Measurements from ENCODE around the gene C11orf24. TPM values are rescaled to one million over a fixed set of nuclear protein-coding genes. Genes with fewer than 3 reads are reported as not detected.

The C11orf24 gene
- polyA plus RNA-seq, 1 of the 3 experiments (the other 2 are of a cell fraction) = 50.9 TPM

GRCh38 chr11:68221406-68221805 lies 50.4 kb downstream of the C11orf24 start (continued):
- TF ChIP-seq FOXJ3 (CRISPR knock-in tag; IDR thresholded peaks at IDR 0.05) = no peak
- TF ChIP-seq YY1 (IDR thresholded peaks at IDR 0.05; ENCODE audit: low read depth) = no peak
- no peak for TF ChIP-seq USF2 (IDR thresholded peaks at IDR 0.05; ENCODE audit: borderline replicate concordance, low read depth, low read length)
- no peak for TF ChIP-seq RAD21 (IDR thresholded peaks at IDR 0.05; ENCODE audit: low read length)
- TF ChIP-seq TEAD4 (IDR thresholded peaks at IDR 0.05; ENCODE audit: borderline replicate concordance, insufficient read depth) = no peak
- TF ChIP-seq TCF12 (IDR thresholded peaks at IDR 0.05) = no peak
- no peak for TF ChIP-seq SIN3A (IDR thresholded peaks at IDR 0.05; ENCODE audit: borderline replicate concordance, low read depth, low read length)
- TF ChIP-seq IRF3 (IDR thresholded peaks at IDR 0.05; ENCODE audit: low read depth, low read length) = no peak

GRCh38 chr11:68216171-68216938 lies 55.4 kb downstream of the C11orf24 start:
- Histone ChIP-seq H3K79me2 (ENCODE audit: insufficient read depth) (peaks cover 13% of the 10 kb centered on the region), H3K4me1 (ENCODE audit: control insufficient read depth in 1 of 2, insufficient read depth in 2 of 2, low read depth in 1 of 2, low read length in 1 of 2) (peaks cover 11 to 14% of the 10 kb centered on the region in 2 experiments; a peak in 3 of 4 replicates), H3K27me3 (ENCODE audit: insufficient read depth) (peaks cover 4% of the 10 kb centered on the region), H3K4me3 (ENCODE audit: low read depth in 2 of 2, low read length in 1 of 2) (no peak overlapping the region), H3F3A (replicated peaks; ENCODE audit: insufficient read depth) (no peaks in the 10 kb centered on the region), H2AFZ (ENCODE audit: low read depth) (no peak overlapping the region), H3K36me3 (replicated peaks in 1 of 2; ENCODE audit: control insufficient read depth in 1 of 2, insufficient read depth in 2 of 2, low read length in 1 of 2) (no peaks in the 10 kb centered on the region), H4K20me1 (ENCODE audit: insufficient read depth) (peaks cover 12% of the 10 kb centered on the region), H3K4me2 (no peak overlapping the region), H3K27ac (ENCODE audit: low read depth in 2 of 2, low read length in 1 of 2) (no peak overlapping the region), H3K9ac (no peak overlapping the region), H3K9me3 (no peaks in the 10 kb centered on the region), H3K9me2 (no peaks in the 10 kb centered on the region)
- no peak for DNase-seq
- ChIA-PET CTCF (interaction anchor here (0.8 to 1.6 kb wide), 2 partner anchors 35 to 82 kb away, joined by 3 to 4 read pairs; no protein-coding TSS in a partner anchor), POLR2A (interaction anchor here (0.6 to 0.7 kb wide), 2 partner anchors 118 to 633 kb away, joined by 3 read pairs; partner anchors contain the start of gene GSTP1)
- 87% methylated on average over 20 of the region's 22 CpGs for WGBS (ENCODE audit: low lambda C conversion rate)
- TF ChIP-seq PBX3 (IDR thresholded peaks at IDR 0.05) (no peak), EZH2phosphoT487 (IDR thresholded peaks at IDR 0.05; ENCODE audit: borderline replicate concordance, low read depth) (no peak), GABPA (IDR thresholded peaks at IDR 0.05; ENCODE audit: low read depth) (no peak), TEAD4 (IDR thresholded peaks at IDR 0.05; ENCODE audit: borderline replicate concordance, insufficient read depth) (no peak), JUND (IDR thresholded peaks at IDR 0.05) (no peak), GATA2 (CRISPR knock-in tag; IDR thresholded peaks at IDR 0.05) (no peak), FOSL2 (IDR thresholded peaks at IDR 0.05; ENCODE audit: borderline replicate concordance, low read depth) (no peak), NRF1 (IDR thresholded peaks at IDR 0.05; ENCODE audit: low read depth, low read length) (no peak), FOXM1 (IDR thresholded peaks at IDR 0.05; ENCODE audit: low read depth) (no peak)

Data from SK-N-SH (cell line).